Stomach (tissue), 4 donors: ENCODE data around the gene TBC1D14.

Experiments used
- POLR2A ChIP-seq, 4 donors: fragments of 450-650 bp; IDR thresholded peaks; one replicate each; pipeline ENCODE4 v1.6.1; 2016; ENCODE audit warnings: antibody characterized with exemption in 4 of 4, control low read depth in 2 of 4, mild to moderate bottlenecking in 1 of 4, moderate library complexity in 1 of 4
- TF ChIP-seq, protein P1 (sequence below), 7 experiments: fragments of 450-650 bp in 4 of 7; fragments of 200-600 bp in 3 of 7; sonication (generic) in 3 of 7; IDR thresholded peaks; one replicate each; pipeline ENCODE4 v1.5.1; 2016 to 2019; ENCODE audit warnings: antibody characterized with exemption in 7 of 7, control low read depth in 2 of 7, mild to moderate bottlenecking in 1 of 7

DNA sequence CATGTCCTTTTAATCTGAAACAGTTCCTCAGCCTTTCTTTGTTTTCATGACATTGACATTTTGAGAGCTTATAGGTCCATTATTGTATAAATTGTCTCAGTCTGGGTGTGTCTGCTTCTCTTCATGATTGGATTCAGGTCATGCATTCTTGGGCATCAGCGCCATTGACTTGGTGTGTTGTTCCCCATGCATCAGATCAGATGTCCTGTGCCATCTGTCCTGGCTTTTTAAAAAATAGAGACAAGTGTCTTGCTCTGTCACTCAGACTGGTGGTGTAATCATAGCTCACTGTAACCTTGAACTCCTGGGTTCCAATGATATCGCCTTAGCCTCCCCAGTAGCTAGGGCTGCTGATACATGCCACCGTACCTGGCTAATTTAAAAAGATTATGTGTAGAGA lies 55.7 kb downstream of the TBC1D14 start:
- TF ChIP-seq, protein P1, sequence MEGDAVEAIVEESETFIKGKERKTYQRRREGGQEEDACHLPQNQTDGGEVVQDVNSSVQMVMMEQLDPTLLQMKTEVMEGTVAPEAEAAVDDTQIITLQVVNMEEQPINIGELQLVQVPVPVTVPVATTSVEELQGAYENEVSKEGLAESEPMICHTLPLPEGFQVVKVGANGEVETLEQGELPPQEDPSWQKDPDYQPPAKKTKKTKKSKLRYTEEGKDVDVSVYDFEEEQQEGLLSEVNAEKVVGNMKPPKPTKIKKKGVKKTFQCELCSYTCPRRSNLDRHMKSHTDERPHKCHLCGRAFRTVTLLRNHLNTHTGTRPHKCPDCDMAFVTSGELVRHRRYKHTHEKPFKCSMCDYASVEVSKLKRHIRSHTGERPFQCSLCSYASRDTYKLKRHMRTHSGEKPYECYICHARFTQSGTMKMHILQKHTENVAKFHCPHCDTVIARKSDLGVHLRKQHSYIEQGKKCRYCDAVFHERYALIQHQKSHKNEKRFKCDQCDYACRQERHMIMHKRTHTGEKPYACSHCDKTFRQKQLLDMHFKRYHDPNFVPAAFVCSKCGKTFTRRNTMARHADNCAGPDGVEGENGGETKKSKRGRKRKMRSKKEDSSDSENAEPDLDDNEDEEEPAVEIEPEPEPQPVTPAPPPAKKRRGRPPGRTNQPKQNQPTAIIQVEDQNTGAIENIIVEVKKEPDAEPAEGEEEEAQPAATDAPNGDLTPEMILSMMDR (IDR thresholded peaks at IDR 0.05), result no peak
- no peak for TF ChIP-seq POLR2A (IDR thresholded peaks at IDR 0.05)
